Right kidney (tissue), 1 donor: ENCODE data around the gene GLT8D2.
"Not testable (repeated sequence)": the region's sequence is repeated elsewhere in the genome, so short reads cannot be mapped to it uniquely, and the experiment has no call there.

ENCODE experiments used
- DNase-seq: peaks from one replicate; pipeline ENCODE4 v3.0.0-alpha.2; 2016

The GLT8D2 gene

DNA sequence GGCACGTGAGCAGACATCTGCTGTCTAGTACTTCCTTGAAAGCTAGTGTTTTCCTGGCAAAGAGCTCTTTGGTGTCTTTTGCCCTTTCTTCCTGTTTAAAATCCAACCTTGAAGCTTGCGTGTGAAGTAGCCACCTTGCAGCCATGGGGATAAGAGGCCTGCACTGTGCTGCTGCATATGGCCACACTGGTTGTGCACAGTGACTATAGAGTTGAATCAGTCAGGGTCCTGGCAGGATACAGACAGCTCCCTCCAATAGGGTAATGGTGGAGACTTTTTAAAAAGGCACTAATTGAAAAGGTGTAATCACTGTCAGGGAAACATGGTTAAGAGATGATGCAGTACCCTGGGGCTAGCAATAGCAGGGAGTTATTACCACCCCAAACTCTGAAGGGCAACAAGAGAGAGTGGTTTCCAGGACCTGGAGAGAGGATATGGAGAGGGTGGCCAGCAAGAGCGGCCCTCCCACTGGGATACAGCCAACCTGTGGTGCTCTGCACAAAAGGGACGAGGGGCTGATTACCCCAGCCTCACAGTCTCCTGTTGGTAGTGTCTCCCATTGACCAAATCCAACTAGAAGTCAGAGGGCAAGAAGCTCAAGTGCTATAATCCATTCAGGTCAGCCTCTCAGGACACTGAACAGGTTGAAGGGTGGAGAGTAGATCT lies 4.8 kb upstream of the GLT8D2 start:
- DNase-seq = no peak

DNA sequence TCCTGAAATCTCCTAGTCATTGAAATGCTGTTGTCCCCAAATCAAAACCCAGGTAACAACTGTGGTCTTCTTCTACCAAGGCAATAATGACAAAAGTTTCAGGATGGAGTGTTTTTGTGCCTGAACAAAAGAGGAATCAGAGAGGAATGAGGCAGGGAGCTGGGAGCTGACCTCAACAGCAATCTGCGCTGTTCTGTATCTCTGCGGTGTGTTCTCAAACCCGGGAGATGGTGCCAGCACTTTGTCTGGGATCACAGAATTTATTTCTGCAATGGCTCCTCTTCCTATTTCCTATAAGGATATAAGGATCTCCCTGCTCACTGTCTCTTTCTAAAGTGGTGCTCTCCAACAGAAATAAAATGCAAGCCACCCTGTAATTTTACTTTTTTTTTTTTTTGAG lies 449 bp upstream of the GLT8D2 start:
- DNase-seq = no peak

DNA sequence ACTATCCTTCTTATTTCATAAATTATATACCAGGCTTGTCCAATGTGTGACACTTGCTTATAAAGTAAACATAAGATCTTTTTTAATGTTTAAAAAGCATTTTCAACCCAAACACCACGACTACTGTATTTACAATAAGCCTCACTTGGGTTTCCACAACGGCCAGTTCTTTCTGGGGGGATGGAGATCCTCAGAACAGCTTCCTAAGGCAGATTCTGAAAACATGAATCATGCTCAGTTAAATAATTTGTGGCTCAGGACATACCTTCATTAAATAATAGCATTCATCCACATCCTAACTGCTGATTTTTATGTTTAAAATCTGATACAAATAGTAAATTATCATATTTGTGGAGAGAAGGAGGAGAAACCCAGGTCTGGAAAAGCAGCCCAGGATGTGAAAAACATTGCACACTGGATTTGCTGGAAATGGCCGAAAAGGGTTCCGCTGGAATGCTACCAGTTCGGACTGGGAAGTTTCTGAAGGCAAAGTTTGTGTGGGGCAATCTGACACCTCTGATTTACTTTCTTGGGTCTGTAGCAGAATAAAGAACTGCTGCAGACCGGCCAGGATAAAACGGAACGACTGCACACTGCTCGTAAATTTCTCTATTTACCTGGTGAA lies 597 bp downstream of the GLT8D2 start:
- no peak for DNase-seq

DNA sequence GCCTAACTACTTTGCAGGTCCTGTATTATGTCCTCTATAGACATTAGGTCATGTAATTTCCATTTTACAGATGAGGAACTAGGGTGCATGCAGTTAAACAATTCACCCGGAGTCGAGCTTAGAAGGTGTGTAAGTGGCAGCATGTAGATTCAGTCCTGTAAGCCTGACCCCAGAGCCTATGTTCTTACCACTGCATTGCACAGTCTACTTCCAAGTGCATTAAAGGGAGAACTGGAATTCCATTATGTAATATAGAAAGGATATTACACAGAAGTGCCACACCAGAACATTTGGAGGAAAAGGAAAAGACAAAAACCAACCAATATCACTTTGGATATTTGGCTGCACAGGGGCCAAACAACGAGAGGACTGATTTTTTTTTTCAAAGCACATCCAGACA lies 1.2 kb downstream of the GLT8D2 start:
- DNase-seq = no peak

DNA sequence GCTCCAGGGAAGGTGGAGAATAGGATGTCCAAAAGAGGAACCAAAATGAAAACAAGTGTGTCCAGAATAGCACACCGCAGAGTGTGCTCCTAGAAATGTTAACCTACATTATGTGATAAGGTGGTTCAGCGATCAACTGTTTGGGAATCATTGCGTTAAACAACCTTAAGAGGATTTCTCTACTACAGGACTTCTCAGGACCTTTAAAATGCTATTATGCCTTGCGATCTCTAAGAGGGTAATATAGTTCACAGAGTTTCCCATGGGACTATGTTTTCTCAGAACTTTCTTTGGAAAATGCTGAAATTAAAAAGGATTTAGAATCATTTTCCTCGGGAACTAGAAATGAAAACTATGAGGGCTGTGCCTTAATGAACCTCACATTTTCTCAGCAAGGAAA lies 1.8 kb downstream of the GLT8D2 start:
- no peak for DNase-seq

DNA sequence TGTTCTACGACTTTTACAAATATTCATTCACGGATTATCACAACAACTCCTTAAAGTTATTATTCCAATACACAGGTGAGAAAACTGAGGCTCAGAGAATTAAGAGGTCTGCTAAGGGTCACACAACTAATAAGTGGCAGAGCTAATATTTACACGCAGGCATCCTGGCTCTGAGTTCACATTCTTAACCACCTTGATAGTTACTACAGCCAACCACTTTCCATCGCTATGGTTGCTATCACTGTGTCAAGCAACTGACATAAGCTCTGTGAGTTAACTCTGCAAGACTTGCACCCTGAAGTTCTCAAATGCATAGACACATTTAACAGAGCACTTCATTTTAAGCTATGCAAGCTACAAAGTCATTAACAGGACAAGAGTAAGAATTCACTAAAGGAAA lies 3.7 kb downstream of the GLT8D2 start:
- DNase-seq = no peak

DNA sequence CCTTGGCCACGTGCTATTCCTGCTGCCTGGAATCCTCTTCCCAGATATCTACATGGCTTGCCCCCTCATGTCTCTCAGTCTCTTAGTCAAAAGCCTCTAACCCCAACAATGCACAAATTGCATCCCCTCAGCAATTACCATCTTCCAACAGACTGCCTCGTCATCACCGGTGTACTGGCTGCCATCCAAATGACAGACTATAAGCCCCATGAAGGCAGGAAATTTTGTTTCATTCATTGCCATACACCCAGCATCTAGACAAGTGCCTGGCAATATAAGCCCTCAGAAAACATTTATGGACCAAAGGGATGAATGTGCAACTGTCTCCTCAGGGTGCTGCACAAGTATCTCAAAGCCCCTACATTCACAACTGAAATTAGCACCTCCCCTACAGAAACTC lies 5.8 kb downstream of the GLT8D2 start:
- DNase-seq = no peak

DNA sequence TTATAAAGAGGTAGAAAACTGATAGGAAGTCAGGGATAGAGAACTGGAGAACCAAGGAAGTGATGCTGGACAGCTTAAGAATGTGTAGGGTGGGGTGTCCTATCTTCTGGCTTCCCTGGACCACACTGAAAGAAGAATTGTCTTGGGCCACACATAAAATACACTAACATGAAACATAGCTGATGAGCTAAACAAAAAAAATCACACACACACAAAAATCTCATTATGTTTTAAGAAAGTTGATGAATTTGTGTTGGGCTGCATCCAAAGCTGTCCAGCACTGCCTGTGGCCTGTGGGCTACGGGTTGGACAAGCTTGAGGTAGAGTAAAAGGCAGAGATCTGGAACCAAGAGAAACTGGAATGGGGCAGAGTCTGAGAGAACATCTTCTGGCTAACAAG lies 7.4 kb downstream of the GLT8D2 start:
- no peak for DNase-seq

DNA sequence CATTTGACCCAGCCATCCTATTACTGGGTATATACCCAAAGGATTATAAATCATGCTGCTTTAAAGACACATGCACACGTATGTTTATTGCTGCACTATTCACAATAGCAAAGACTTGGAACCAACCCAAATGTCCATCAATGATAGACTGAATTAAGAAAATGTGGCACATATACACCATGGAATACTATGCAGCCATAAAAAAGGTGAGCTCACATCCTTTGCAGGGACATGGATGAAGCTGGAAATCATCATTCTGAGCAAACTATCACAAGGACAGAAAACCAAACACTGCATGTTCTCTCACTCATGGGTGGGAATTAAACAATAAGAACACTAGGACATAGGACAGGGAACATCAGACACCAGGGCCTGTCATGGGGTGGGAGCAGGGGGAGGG lies 10.2 kb downstream of the GLT8D2 start:
- DNase-seq = not testable (repeated sequence)

DNA sequence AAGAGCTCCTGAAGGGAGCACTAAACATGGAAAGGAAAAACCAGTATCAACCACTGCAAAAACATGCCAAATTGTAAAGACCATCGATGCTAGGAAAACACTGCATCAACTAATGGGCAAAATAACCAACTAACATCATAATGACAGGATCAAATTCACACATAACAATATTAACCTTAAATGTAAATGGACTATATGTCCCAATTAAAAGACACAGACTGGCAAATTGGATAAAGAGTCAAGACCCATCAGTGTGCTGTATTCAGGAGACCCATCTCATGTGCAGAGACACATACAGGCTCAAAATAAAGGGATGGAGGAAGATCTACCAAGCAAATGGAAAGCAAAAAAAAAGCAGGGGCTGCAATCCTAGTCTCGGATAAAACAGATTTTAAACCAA lies 13.8 kb downstream of the GLT8D2 start:
- not testable (repeated sequence) for DNase-seq

DNA sequence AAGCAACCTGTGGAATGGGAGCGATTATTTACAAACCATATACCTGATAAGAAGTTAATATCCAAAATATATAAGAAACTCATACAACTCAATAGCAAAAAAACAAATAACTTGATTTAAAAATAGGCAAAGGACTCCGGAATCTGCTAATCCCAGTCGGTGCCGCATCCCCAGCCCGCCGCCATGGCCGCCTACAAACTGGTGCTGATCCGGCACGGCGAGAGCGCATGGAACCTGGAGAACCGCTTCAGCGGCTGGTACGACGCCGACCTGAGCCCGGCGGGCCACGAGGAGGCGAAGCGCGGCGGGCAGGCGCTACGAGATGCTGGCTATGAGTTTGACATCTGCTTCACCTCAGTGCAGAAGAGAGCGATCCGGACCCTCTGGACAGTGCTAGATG lies 19.4 kb downstream of the GLT8D2 start:
- not testable (repeated sequence) for DNase-seq

DNA sequence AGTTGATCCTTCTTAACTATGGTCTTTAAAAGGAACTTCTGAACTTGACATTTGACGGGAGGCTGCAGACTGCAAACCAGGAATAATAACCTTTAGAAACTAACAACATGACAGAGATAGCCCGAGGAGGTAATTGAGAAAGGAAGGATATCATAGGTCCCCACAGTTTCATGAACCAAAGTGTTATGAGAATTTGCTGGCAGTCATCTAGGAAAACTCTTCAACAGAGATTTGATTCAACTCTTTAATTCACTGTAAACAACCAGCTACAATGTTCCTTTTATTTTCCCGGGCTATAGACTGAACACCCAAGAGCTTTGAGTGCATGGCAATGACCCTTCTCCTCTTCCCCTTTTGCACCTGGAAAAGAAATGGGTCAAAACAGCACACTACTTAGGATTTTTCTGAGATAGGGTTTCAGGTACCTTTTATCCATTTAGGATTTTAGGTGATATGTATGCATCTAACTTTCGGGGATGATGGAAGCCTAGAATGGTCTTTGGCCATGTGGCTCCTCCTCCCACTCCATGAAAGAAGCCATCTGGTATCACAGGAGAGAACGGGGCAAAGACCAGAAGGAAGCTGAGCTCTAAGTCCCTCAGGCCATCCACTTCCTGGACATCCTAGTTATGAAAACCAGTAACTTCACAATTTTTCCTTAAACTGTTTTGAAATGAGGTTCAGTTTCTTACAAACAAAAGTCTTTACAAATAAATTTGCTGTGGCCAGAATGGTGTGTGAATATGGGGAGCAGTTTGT lies 23.0 kb downstream of the GLT8D2 start:
- no peak for DNase-seq

DNA sequence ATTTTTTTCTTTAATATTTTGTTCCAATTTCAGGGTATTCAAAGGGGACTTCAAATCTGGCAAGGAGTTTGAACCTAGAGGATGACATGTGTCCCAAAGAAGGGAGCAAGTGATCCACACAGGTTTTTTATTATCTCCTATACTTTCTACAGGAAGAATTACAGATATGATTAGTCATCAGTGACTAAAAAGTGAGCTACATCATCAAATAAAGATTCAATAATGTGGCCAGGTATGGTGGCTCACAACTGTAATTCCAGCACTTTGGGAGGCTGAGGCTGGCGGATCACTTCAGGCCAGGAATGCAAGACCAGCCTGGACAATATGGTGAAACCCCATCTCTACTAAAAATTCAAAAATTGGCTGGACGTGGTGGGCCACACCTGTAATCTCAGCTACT lies 24.2 kb downstream of the GLT8D2 start:
- DNase-seq = no peak

DNA sequence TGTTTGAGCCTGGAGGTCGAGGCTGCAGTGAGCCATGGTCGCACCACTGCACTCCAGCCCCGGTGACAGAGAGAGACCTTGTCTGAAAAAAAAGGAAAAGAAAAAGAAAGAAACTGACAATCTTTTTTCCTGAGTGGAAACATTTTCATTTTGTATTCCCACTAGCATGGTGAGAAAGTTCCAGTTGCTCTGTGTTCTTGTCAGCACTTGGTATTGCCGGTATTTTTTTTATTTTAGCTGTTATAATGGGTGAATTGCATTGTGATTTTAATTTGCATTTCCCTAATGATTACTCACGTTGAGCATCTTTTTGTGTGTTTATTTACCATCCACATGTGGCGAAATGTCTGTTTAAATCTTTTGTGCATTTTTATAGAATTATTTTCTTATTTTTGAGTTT lies 25.6 kb downstream of the GLT8D2 start:
- no peak for DNase-seq

DNA sequence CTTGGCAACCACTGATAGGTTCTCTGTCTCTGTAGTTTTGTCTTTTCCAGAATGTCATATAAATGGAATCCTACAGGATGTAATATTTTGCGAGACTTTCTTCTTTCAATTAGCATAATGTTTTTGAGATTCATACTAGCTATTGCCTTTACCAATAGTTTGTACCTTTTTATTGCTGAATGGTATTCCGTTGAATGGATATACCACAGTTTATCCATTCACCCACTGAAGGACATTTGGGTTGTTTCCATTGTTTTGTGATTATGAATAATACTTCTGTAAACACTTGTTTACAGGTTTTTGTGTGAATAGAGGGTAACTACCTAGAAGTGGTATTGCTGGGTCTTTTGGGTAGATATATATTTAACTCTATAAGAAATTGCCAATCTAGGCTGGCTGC lies 26.3 kb downstream of the GLT8D2 start:
- no peak for DNase-seq

DNA sequence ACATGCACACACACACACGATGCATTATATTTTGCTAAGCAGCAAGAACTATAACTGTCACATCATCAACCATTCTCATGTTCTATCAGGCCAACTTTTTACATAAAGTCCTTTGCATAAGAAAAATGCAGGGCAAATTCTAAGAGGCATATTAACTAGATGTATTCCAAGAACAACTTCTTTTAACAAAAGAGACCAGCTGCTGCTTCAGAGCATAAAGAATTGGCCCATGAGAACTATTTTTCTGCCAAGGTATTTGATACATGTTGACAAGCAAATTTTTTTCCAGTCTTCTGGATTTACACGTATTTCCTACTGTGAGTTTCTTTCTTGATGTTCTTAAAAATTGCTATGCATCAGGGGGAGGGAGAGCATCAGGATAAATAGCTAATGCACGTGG lies 27.2 kb downstream of the GLT8D2 start:
- DNase-seq = no peak

DNA sequence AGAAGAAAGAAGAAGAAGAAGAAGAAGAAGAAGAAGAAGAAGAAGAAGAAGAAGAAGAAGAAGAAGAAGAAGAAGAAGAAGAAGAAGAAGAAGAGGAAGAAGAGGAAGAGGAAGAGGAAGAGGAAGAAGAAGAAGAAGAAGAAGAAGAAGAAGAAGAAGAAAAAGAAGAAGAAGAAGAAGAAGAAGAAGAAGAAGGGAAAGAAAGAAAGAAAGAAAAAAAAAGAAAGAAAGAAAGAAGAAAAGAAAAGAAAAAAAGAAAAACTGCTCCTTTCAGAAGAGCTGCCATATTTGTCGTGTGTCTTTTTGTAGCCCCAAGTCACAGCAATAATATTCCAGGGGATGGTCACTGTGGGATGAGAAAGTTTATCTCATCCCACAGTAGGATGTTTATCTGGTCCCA lies 28.1 kb downstream of the GLT8D2 start:
- not testable (repeated sequence) for DNase-seq

DNA sequence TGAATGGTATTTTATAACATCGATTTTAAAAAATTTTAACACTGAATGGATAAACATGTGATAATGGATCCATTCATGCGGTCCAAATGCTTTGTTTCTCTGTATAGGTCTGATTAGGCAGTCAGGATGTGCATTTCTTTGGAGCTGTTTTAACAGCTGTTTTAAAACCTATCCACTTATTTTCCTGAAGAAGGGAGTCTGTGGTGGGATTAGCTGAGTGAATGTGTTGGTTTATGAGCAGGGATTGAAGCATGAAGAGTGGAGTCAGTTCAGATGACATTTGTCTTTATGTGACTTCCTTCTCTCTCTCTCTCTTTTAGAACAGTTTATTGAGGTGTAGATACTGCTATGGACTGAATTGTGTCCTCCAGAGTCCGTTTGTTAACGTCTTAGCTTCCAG lies 37.7 kb downstream of the GLT8D2 start:
- DNase-seq = no peak

DNA sequence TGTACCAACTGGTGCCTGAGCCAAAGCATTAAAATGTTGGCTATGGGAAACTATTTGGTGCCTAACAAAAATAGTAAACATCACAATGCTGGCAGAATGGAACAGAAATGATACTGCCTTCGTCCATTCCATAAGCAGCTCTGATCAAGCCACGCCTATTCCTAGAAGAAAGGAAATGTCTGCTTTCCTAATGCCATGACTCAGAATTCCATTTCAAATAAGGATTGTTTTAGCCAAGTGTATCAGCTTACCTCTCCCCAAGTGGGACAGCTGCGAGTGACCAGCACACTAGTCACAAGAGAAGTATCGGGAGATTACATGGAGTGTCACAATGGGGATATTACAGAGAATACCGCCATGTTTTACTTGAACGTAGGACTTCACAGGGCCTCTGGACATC lies 38.7 kb downstream of the GLT8D2 start:
- no peak for DNase-seq

DNA sequence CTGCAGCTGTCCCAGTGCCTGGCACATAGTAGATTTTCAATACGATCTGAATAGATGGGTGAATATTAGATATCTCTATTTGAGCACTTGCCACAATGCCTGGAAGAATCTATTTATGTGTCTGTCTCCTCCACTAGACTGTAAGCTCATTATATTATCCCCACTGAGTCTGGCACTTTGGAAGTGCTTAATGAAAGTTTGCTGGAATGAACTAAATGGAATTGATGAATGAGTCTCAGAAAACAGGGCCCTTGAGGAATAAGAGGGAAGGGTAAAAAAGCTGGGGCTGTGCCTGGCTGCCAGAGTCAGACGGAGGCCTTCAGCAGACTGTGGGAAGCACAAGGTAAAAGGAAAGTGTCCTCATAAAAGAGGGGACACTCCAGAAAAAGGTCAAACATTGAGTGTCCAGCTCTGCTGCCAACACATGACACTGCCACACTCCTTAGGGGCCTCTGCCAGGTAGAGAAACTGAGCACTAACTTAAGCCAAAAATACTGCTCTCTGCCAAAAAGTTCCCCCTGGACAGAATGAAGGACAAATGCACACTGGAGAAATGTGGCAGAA lies 39.3 kb downstream of the GLT8D2 start:
- no peak for DNase-seq

DNA sequence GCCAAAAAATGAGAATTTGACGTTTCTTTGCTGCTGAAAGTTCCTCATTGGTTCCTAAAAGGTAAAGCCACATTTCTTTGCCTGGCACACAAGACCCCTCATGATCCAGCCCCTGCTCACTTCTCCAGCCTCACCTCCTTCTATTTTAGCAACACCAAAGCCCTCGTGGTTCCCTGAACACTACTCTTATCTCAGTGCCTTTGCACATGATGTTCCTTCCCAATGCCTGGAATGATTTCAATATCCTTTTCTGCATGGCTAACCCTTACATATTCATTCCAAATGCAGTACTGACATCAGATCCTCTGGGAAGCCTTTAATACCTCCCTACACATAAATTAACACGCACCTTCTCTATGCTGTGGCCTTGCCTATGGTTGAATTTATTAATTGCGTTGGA lies 39.9 kb downstream of the GLT8D2 start:
- DNase-seq = no peak

DNA sequence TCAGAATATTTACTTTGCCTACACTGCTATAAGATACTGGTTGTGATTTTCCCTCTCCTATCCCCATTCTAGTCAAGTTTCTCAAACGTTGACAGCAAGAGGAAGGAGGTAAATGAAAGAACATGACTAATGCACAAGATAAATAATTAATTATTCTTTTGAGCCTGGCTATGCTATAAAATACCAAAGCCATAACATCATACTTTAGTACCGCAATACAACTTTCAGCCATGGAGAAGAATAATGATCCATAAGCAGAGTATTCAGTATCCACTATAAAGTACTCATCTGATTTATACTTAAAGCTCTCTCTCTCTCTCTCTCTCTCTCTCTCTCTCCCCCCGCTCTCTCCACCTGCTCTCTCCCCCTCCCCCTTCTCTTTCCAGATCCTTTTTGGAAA lies 43.1 kb downstream of the GLT8D2 start:
- DNase-seq = no peak

DNA sequence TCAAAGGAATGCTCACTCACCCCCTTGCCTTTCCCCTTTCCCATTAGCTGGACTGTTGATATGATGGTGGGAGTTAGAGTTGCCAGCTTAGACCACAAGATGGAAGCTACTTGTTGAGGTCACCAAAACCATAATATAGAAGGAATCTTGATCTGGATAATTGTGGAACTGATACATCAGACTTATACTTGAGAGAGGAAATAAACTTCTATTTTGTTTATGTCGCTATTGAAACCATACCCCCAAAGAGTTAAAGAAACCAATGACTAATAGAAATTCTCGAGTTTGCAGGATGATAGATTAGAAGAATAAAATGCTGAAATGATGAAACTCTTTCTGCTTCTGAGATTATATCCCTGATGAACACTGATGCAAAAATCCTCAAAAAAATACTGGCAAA lies 46.4 kb downstream of the GLT8D2 start:
- no peak for DNase-seq

DNA sequence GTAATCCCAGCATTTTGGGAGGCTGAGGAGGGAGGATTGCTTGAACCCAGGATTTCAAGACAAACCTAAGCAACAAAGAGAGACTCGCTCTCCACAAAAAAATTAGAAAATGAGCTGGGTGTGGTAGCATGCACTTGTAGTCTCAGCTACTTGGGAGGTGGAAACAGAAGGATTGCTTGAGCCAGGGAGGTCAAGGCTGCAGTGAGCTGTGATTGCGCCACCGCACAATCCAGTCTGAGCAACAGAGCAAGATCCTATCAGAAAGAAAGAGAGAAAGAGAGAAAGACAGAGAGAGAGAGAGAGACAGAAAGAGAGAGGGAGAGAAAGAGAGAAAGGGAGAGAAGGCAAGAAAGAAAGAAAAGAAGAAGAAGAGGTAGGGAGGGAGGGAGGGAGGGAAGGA lies 47.3 kb downstream of the GLT8D2 start:
- no peak for DNase-seq
